Uterus (tissue), 4 donors: ENCODE results near the gene TF. TPM values are rescaled to one million over a fixed set of nuclear protein-coding genes. Genes with fewer than 3 reads are reported as not detected.
"Not testable (repeated sequence)": the region's sequence is repeated elsewhere in the genome, so short reads cannot be mapped to it uniquely, and the experiment has no call there.

ENCODE experiments used
- DNase-seq, 2 donors: peaks; one replicate each; pipeline ENCODE4 v3.0.0-alpha.2; 2019 to 2020
- H3K27ac ChIP-seq, 2 donors: fragments of 200-600 bp; sonication (generic); 1 replicate in 1 of 2; 2 replicates in 1 of 2; pipeline ENCODE4 v1.5.1; 2016 to 2018
- H3K27me3 ChIP-seq, 2 donors: fragments of 200-600 bp; sonication (generic); one replicate each; pipeline ENCODE4 v1.5.1; 2018 to 2019; ENCODE audit warnings: control low read depth in 1 of 2
- H3K36me3 ChIP-seq, 2 donors: fragments of 200-600 bp; sonication (generic); one replicate each; pipeline ENCODE4 v1.5.1; 2019; ENCODE audit warnings: control low read depth in 1 of 2
- H3K4me1 ChIP-seq, 2 donors: fragments of 200-600 bp; sonication (generic); one replicate each; pipeline ENCODE4 v1.5.1; 2018 to 2019; ENCODE audit warnings: control low read depth in 1 of 2
- H3K4me3 ChIP-seq, 2 donors: fragments of 200-600 bp; sonication (generic); 1 replicate in 1 of 2; 2 replicates in 1 of 2; pipeline ENCODE4 v1.5.1; 2018 to 2019; ENCODE audit warnings: mild to moderate bottlenecking in 1 of 2
- H3K9me3 ChIP-seq, 2 donors: fragments of 200-600 bp; sonication (generic); one replicate each; pipeline ENCODE4 v1.5.1; 2019; ENCODE audit warnings: control low read depth in 1 of 2
- CTCF ChIP-seq, 4 experiments: fragments of 200-600 bp in 2 of 4; fragments of 450-650 bp in 2 of 4; sonication (generic) in 2 of 4; IDR thresholded peaks; one replicate each; pipeline ENCODE4 v1.5.1; 2016 to 2019; ENCODE audit warnings: antibody characterized with exemption in 4 of 4, mild to moderate bottlenecking in 2 of 4, moderate library complexity in 1 of 4
- POLR2A ChIP-seq, 2 donors: fragments of 450-650 bp; IDR thresholded peaks; one replicate each; pipeline ENCODE4 v1.6.1; 2016; ENCODE audit warnings: antibody characterized with exemption in 2 of 2, mild to moderate bottlenecking in 1 of 2, moderate library complexity in 1 of 2
- intact Hi-C: fragments of 100-400 bp; cut with DNase I; formaldehyde crosslinking; loops from one replicate; pipeline ENCODE4 v1.15.1; 2023; ENCODE audit warnings: low total_unique reads
- total RNA-seq, 4 donors: library from RNA; depleted of rRNA in 3 of 4; stranded (reverse); fragments of >200 nt in 3 of 4; gene quantifications; one replicate each; pipeline versions ENCODE4 v1.1.0 to v1.2.4, GENCODE V29; 2014 to 2023
- donor health status: DM: yes; HTN: yes; CAD: no.

The TF gene
- total RNA-seq, 4 donors from 2014 or later: 1.7 to 6.1 TPM; not detected in 2

DNA sequence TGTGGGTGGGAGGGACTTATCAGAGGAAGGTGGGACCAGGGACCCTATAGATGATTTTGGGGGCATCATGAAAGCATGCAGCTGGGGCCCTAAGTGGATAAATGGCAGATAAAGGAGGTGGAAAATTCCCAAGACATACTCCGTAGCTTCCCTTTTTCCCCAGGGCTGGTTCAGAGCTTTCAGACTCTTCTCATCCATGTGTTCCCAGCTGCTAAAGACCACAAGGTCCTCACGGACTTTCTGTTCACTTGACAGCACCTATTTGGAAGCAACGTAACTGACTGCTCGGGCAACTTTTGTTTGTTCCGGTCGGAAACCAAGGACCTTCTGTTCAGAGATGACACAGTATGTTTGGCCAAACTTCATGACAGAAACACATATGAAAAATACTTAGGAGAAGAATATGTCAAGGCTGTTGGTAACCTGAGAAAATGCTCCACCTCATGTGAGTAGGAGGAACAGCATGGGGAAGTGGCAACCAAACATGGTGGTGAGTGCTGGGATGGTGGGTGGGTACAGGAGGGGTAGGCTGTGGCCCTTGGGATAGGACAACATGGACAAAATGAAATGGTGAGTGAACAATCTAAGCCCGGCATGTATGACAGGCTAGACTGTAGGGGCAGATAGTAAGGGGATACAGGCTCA, 30.7 kb downstream of the TF start:
- Histone ChIP-seq H3K27me3 (no peaks in the 10 kb centered on the region), H3K4me3 (no peak overlapping the region), H3K36me3 (no peaks in the 10 kb centered on the region), H3K27ac (no peak overlapping the region), H3K9me3 (no peaks in the 10 kb centered on the region), H3K4me1 (no peaks in the 10 kb centered on the region)
- intact Hi-C loops: no loop called here
- TF ChIP-seq CTCF (IDR thresholded peaks at IDR 0.05) (no peak), POLR2A (IDR thresholded peaks at IDR 0.05) (no peak)
- no peak for DNase-seq

- no peaks in the 10 kb centered on the region for H3K27me3 ChIP-seq
- intact Hi-C loops: no loop called here
- no peak overlapping the region for H3K4me3 ChIP-seq
- H3K36me3 ChIP-seq: no peaks in the 10 kb centered on the region
- H3K9me3 ChIP-seq: no peaks in the 10 kb centered on the region
- H3K4me1 ChIP-seq: no peaks in the 10 kb centered on the region
- no peak for DNase-seq
- TF ChIP-seq POLR2A (IDR thresholded peaks at IDR 0.05) (no peak), CTCF (IDR thresholded peaks at IDR 0.05) (no peak)
- H3K27ac ChIP-seq: no peak overlapping the region
Observed at GRCh38 chr3:133777807-133778568, 31.8 kb downstream of the TF start.

- H3K27ac ChIP-seq: no peak overlapping the region
- intact Hi-C loops: no loop called here
- H3K27me3 ChIP-seq: no peaks in the 10 kb centered on the region
- no peaks in the 10 kb centered on the region for H3K4me1 ChIP-seq
- no peaks in the 10 kb centered on the region for H3K36me3 ChIP-seq
- no peak overlapping the region for H3K4me3 ChIP-seq
- no peak for DNase-seq
- H3K9me3 ChIP-seq: no peaks in the 10 kb centered on the region
- TF ChIP-seq CTCF (IDR thresholded peaks at IDR 0.05) (no peak), POLR2A (IDR thresholded peaks at IDR 0.05) (no peak)
Observed at GRCh38 chr3:133779626-133780203, 33.5 kb downstream of the TF start.

DNA sequence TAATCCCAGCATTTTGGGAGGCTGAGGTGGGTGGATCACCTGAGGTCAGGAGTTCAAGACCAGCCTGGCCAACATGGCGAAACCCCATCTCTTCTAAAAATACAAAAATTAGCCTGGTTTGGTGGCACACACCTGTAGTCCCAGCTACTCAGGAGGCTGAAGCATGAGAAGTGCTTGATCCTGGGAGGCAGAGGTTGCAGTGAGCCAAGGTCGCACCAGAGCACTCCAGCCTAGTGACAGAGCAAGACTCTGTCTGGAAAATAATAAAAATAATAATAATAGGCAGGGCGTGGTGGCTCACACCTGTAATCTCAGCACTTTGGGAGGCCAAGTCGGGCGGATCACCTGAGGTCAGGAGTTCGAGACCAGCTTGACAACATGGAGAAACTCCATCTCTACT, 34.6 kb downstream of the TF start:
- intact Hi-C loops, H3K27me3 ChIP-seq, DNase-seq, H3K4me3 ChIP-seq, H3K27ac ChIP-seq, H3K9me3 ChIP-seq, H3K4me1 ChIP-seq, H3K36me3 ChIP-seq: not testable (repeated sequence)

DNA sequence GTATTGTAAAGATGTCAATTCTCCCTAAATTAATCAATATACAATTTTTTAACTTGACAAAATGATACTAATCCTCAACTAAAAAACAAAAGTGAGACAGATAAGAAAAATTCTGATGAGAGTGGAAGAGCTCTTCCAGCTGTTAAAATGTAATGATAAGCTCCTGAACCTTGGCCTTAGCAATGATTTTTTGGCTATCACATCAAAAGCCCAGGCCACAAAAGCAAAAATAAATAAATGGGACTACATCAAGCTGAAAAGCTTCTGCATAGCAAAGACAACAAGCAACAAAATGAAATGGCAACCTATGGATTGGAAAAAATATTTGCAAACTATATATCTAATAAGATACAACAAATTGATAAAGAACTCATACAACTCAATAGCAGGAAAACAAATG, 35.4 kb downstream of the TF start:
- Histone ChIP-seq H3K9me3 (no peaks in the 10 kb centered on the region), H3K27ac (no peak overlapping the region), H3K4me3 (no peak overlapping the region), H3K4me1 (no peaks in the 10 kb centered on the region), H3K27me3 (no peaks in the 10 kb centered on the region), H3K36me3 (no peaks in the 10 kb centered on the region)
- TF ChIP-seq CTCF (IDR thresholded peaks at IDR 0.05) (no peak), POLR2A (IDR thresholded peaks at IDR 0.05) (no peak)
- no peak for DNase-seq
- intact Hi-C loops: no loop called here
